GM19438 (cell line): Measurements from ENCODE around the gene IL13RA1.
"Not testable (repeated sequence)": the region's sequence is repeated elsewhere in the genome, so short reads cannot be mapped to it uniquely, and the experiment has no call there.

Experiments
- ATAC-seq: cut with Tn5 transposase; IDR thresholded peaks from one replicate; pipeline ENCODE4 v1.9.1; 2021; ENCODE audit warnings: low read depth; ENCODE audit not compliant: unreplicated experiment

The IL13RA1 gene

GRCh38 chrX:118727686-118728339, 407 bp downstream of the IL13RA1 start:
- ATAC-seq = peak; percentile 5

GRCh38 chrX:118729042-118729652, 1.7 kb downstream of the IL13RA1 start:
- no peak for ATAC-seq

- no peak for ATAC-seq
These were observed 3.3 kb downstream of the IL13RA1 start for GRCh38 chrX:118730500-118731247.

GRCh38 chrX:118732551-118732950, 5.1 kb downstream of the IL13RA1 start:
- not testable (repeated sequence) for ATAC-seq

- ATAC-seq = no peak
These were observed 7.5 kb downstream of the IL13RA1 start for GRCh38 chrX:118734909-118735308.

- ATAC-seq = no peak
These were observed 9.1 kb downstream of the IL13RA1 start for GRCh38 chrX:118736394-118737010.

GRCh38 chrX:118739577-118739976, 12.2 kb downstream of the IL13RA1 start:
- ATAC-seq = no peak

- ATAC-seq = no peak
These were observed 13.0 kb downstream of the IL13RA1 start for GRCh38 chrX:118740276-118740889.

GRCh38 chrX:118742176-118742575, 14.8 kb downstream of the IL13RA1 start:
- ATAC-seq = no peak

GRCh38 chrX:118745570-118745969, 18.2 kb downstream of the IL13RA1 start:
- ATAC-seq = no peak

GRCh38 chrX:118751950-118752783, 24.8 kb downstream of the IL13RA1 start:
- peak; percentile 66 for ATAC-seq

- no peak for ATAC-seq
These were observed 28.2 kb downstream of the IL13RA1 start for GRCh38 chrX:118755633-118756032.

- ATAC-seq = no peak
These were observed 28.7 kb downstream of the IL13RA1 start for GRCh38 chrX:118756101-118756500.

GRCh38 chrX:118758511-118758910, 31.1 kb downstream of the IL13RA1 start:
- no peak for ATAC-seq

- ATAC-seq = no peak
These were observed 32.6 kb downstream of the IL13RA1 start for GRCh38 chrX:118760025-118760424.

GRCh38 chrX:118761939-118762707, 34.7 kb downstream of the IL13RA1 start:
- ATAC-seq = no peak

- ATAC-seq = no peak
These were observed 36.1 kb downstream of the IL13RA1 start for GRCh38 chrX:118763489-118763888.

- no peak for ATAC-seq
These were observed 36.7 kb downstream of the IL13RA1 start for GRCh38 chrX:118764122-118764521.

- no peak for ATAC-seq
These were observed 42.8 kb downstream of the IL13RA1 start for GRCh38 chrX:118770133-118770760.
